Skin epidermis (tissue), 12 donors: ENCODE data around the gene MYLK3.
A peak's percentile ranks its signal among the peaks of the same experiment; 100 is the strongest.

Experiments
- H3K27ac ChIP-seq, 21 experiments: fragments of 200-600 bp; sonication (generic) in 11 of 21; one replicate each; pipeline ENCODE4 v1.5.0; 2020; ENCODE audit warnings: mild to moderate bottlenecking in 3 of 21, inconsistent platforms in 2 of 21, moderate library complexity in 2 of 21
- H3K4me3 ChIP-seq, 7 experiments: fragments of 200-600 bp; sonication (generic) in 2 of 7; one replicate each; pipeline ENCODE4 v1.5.0; 2020; ENCODE audit warnings: inconsistent platforms in 2 of 7, mild to moderate bottlenecking in 2 of 7, moderate library complexity in 1 of 7

The MYLK3 gene

DNA sequence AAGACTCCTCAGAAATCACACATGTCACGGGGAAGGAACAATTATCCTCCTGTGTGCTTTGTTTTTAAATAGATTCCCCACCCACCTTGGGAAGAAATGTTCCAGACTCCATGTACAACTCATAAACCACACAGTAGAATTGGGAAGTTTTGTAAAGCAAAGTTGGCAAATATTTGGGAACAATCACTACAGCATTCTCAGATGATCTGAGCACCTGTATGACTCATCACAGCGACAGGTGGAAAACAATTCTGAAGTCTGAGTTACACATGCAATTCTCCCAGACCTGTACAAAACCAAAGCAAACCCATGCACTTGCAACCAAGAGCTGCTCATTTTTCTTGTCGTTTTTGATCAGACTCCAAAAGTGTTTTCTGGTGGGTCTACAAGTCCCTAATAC lies 14.4 kb upstream of the MYLK3 start:
- no peak overlapping the region for H3K4me3 ChIP-seq
- no peak overlapping the region for H3K27ac ChIP-seq

DNA sequence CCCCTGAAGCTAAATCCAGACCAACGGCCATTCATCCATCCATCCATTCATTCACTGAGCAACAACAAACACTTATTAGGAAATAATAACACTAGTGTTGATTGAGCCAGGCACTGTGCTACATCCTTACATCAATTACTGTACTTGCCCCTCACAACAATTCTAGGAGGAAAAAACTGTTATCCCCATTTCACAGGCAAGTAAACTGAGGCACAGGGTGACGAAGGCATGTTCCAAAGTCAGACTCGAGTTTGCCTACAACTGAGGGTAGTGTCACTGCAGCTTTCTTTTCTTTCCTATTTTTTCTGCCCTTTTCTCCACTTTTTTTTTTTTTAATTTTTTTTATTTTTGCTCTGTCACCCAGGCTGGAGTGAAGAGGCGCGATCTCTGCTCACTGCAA lies 11.2 kb upstream of the MYLK3 start:
- Histone ChIP-seq H3K27ac (no peak overlapping the region), H3K4me3 (no peak overlapping the region)

DNA sequence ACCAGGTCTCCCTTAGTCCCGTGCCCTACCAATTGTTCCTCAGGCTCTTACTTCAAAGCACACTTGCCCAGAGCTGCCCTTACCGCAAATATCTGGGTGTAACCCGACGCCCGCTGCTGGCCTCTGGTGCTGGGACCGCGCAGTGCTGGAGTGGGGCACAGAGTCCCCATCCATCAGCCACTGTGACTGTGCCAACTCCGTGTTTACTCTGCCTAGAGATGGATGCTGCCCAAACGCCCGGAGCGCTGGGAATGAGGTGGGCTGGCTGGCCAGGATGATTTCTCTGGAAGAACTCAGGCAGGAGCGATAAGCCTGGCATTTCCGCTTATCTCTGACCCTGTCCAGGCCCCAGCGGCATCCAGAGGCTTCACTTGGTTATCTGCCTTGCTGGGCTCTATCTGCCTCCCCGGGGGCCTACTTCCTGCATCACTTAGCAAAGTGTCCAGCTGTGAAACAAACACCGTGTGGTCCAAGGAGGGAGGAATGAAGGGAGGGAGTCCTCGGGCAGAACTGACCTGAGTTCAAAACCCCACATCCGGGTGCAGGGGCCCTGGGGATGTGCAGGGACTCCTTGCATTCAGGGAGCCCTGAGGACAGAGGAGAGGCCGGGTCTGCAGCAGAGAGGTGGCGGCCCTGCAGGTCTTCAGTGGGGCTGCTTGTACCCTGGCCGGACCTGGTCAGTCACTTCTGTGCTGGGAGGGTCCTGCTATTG lies 9.4 kb upstream of the MYLK3 start:
- Histone ChIP-seq H3K4me3 (no peak overlapping the region), H3K27ac (no peak overlapping the region)

DNA sequence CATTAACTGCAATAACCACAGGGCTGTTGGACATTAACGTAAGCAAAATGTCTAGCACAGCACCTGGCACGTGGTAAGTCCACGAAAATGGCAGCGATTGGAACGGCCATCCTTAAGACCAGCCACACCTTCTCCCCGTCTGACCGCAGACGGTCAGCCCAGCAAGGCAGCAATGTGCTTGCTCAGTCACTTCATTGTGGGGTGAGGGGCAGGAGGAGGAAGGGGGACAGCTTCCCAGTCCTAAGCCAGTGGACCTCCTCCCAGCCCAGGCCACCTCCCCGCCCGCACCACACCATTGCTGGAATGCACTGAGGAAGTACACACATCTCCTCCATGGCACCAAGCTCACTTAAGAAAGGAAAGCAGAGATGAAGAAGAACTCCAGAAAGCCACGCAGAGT lies 8.6 kb upstream of the MYLK3 start:
- Histone ChIP-seq H3K27ac (no peak overlapping the region), H3K4me3 (no peak overlapping the region)

DNA sequence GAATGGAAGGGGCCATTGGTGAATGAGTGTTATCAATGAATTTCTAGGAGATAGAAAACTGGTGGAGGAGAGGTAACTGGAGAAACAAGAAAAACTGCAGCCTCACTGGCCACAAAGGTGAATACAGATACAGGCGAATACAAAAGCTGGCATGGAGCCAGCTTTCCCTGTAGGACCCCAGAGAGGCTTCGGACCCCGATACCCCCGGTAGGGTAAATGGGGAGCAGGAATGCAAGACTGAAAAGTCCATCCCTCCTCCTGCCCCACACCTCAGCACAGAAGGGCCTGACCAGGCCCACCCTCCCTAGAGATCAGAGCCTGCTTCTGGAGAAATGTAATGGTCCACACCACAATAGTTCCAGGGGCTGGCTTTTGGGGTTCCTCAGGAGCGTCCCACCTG lies 4.9 kb upstream of the MYLK3 start:
- H3K4me3 ChIP-seq: no peak overlapping the region

DNA sequence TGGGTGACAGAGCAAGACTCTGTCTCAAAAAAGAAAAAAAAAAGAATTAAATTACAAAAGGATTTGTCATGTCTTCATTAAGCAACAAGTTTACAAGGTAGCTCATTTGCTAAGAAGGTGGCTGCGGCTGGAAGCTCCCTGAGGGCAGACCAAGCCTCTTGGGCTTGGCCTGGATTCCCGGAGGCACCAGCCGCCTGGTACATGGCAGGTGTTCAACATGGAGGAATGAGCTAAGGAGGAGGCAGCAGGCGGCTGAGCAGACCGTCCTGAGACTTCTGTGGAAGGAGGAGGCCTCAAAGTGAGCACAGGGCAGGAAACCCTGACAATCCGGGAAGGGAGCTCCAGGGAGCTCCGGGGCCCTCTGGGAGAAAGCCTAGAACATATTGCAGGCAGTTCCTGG lies 3.2 kb upstream of the MYLK3 start:
- H3K27ac ChIP-seq: no peak overlapping the region
- H3K4me3 ChIP-seq: no peak overlapping the region

More for the DNA sequence above, 4.9 kb upstream of the MYLK3 start:
- no peak overlapping the region for H3K27ac ChIP-seq

DNA sequence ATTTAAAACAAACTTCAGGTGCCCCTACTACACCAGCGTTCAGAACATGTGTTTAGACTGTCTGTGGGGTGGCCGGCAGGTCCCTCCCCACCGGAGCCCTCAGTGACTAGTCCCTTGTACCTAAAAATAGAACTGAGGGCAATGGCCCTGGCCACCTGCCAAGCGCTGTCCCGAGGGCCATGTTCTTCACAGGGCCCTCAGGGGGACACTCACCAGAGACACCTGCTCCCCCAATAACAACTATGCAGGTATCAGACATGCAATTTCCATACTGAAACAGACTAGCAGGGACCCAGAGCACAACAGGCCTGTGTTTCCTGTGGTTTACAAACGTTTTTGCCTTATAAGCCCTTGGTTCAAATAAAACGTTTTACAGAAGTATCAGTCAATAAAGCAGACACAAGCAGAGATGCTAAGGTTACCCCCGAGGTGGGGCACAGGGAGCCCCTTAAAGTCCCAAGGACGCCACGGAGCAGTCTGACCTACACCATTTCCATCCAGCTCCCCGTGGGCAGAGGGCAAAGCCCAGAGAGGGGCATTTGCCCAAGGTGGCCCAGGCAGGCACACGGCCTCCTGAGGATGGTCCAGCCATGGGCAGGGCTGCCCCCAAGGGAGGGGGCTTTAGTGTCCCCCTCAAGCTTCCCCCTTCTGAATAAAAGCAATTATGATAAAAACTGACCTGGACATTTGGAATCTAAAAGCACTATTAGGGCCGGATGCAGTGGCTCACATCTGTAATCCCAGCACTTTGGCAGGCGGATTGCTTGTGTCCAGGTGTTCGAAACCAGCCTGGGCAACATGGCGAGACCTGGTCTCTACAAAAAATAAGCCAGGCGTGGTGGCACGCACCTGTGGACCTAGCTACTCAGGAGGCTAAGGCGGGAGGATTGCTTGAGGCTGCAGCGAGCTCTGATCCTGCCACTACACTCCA lies 896 bp upstream of the MYLK3 start:
- no peak overlapping the region for H3K27ac ChIP-seq
- H3K4me3 ChIP-seq: no peak overlapping the region

DNA sequence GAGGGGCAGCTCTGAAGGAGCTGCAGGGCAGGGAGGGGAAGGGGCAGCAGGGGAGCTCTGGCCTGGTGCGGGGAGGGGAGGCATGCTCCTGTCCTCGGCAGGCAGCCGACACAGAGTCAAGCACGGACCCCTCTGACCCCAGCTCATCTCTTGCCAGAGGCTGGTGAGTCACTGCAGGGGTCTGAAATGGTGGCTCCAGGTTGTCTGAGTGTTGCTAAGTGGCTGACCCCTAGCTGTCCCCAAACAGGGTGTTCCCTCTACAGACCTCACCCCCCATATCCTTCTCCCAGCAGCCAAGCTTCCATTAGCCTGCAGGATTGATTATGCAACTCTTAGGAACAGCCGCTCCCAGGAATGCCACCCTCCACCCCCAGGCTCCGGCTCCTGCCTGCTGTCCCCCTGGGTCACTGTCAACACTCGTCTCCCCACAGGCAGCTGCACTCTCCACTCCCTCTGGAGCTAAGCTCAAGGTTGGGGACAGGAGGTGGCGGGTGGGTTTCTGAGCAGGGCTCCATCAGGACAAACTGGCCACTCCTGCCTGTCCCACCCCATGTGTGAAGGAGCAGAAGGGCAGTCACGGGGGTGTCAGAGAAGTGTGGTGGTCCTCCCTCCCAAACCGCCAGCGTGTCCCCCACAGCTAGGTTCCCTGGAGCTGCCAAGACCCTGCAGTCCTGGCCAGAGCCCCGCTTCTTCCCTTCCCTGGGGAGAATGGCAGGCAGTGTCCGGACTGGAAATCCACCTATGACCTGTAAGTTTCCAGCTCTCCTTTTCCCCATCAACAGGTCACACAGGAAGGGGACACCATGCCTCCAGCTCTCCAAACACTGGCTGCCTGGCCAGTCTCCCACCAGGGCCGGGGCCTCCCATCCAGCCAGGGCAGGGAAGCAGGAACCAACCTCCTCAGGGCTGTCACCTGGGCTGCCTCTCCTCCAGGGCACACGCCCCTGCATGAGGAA lies 1.0 kb downstream of the MYLK3 start:
- no peak overlapping the region for H3K27ac ChIP-seq
- H3K4me3 ChIP-seq: no peak overlapping the region

DNA sequence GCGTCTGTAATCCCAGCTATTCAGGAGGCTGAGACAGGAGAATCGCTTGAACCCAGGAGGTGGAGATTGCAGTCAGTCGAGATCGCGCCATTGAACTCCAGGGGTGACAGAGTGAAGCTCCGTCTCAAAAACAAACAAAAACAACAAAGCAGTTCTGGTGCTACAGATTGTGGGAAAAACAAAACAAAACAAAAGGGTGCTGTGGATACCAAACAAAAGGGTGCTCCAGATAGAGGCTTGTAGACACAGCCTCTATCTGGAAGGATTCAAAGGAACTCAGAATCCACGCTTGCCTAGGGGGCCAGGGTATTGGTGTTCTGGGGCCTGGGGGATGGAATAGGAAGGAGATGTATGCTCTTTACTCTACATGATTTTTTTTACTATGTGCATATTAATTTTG lies 2.5 kb downstream of the MYLK3 start:
- no peak overlapping the region for H3K27ac ChIP-seq
- H3K4me3 ChIP-seq: no peak overlapping the region

DNA sequence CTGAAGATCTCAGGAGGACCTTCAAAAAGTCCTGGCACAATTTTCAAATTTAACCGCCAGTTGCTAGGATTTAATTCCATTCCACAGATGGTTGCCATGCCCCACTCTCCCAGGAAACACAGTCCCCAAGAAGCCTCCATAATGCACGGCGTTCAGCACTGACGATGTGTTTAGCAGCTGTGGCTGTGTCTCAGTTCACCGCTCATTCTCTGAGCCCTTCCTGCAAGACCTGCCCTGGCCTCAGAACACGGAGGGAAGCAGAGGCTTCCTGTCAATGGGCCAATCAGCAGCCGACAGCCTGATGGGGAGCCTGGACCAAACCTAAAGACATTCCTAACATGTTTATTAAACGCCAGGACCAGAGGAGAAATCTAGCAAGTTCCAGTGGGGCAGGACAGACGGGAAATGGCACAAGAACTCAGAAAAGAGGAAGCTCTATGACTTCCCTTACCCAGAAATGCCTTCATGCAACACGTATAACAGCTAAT lies 4.9 kb downstream of the MYLK3 start:
- no peak overlapping the region for H3K4me3 ChIP-seq

DNA sequence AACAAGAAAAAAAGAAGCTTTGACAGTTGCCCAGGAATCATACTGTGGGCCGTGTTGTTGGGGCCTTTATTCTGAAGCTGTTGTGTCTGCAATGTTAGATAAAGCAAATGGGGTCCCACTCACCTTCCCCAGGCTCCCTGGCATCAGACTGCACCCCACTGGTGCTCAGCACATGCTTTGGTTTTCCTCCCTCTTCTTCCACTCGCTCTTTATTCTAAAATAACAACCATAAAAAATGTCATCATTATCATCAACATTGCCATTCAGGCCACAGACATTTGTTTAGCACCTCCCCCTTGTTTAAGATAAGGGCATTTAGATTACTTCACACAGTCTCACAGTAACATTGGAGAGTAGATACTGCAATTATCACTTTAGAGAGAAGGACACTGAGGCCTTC lies 8.2 kb downstream of the MYLK3 start:
- Histone ChIP-seq H3K27ac (no peak overlapping the region), H3K4me3 (no peak overlapping the region)

More for the DNA sequence above, 4.9 kb downstream of the MYLK3 start:
- peak overlapping the region in 12 of 21 experiments; percentile 23 to 74 (median 50) for H3K27ac ChIP-seq

DNA sequence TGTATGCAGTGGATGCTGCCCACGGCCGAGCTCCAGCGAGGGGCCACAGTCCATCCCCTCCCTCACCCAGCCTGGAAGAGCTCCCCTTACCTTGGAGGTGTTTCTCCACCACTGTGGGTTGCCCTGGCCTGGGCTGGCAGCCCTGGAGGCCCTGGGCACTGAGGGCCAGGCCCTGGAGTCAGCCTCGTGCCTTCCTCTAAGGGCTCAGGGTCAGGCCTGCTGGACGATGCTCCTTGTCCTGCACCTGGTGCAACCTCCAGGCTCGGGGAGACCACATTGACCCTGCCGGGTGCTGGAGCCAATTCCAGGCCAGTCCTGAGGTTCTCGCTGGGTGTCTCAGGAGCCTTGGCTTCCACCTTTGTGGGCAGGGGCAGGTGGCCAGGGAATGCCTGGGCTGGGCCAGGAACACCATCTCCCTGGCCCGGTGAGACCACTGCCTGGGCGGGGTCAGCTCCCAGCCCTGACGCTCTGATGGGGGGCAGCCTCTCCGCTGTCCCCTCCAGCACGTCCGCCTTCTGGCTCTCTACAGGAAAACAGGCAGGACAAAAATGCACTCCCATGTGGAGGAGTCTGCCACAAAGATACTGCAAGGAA lies 10.4 kb downstream of the MYLK3 start:
- Histone ChIP-seq H3K4me3 (no peak overlapping the region), H3K27ac (no peak overlapping the region)

DNA sequence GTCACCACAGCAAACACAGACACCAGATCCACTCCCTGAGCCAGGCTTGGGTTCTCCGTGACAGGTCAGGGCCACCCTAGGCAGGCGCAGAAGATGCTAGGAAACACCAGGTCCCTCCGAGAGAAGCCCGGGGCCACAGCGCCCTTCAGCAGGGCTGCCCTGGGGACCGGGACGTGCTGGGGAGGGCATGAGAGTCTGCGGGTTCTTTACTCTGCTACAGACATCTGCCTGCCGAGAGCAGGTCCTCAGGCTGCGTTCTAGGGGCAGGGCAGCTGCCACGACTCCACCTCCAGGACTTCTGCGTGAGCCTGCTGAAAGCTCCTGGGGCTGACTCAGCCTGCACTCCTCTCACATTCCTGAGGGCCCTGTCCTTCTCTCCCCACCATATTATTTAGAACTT lies 11.4 kb downstream of the MYLK3 start:
- Histone ChIP-seq H3K27ac (no peak overlapping the region), H3K4me3 (no peak overlapping the region)

DNA sequence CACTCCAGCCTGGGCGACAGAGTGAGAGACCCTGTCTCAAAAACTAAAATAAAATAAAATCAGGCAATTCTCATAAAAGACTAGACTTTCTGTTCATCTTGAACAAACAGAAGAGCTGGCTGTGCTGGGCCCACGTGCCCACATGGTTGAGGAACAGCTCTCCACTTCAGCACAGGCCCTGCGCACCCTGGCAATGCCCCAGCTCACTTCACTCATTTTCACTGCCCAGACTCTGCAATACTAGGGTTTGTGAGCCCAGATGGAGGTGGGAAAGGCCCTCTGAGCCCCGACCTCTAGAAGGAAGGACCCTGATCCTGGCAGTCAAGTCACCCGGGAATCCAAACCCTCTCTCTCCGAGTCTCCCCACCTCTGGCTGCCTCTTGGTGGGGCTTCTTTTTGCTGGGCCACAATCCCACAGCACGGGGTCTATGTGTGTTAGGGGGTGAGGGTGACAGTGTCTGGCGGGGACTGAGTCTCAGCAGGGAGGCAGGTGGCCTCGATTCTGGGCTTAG lies 14.8 kb downstream of the MYLK3 start:
- H3K27ac ChIP-seq: no peak overlapping the region
- no peak overlapping the region for H3K4me3 ChIP-seq

DNA sequence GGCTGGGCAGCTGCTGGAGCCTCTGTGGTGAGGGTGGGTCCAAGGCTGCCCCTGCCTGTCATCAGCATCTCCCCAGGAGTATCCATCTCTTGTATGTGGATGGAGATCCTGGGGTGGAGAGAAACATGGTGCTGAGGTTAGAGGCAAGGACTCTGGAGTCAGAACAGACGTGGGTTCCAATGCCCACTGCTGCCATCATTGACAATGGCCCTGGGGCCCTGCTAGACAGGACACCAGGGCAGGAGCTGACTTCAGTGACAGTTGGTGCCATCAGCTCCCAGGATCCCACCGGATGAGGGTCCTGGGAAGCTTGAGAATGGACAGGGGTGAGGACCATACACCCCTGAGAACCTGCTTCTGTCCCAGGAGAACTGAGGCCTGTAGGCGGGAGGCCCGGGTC lies 15.6 kb downstream of the MYLK3 start:
- H3K4me3 ChIP-seq: no peak overlapping the region
- H3K27ac ChIP-seq: no peak overlapping the region

DNA sequence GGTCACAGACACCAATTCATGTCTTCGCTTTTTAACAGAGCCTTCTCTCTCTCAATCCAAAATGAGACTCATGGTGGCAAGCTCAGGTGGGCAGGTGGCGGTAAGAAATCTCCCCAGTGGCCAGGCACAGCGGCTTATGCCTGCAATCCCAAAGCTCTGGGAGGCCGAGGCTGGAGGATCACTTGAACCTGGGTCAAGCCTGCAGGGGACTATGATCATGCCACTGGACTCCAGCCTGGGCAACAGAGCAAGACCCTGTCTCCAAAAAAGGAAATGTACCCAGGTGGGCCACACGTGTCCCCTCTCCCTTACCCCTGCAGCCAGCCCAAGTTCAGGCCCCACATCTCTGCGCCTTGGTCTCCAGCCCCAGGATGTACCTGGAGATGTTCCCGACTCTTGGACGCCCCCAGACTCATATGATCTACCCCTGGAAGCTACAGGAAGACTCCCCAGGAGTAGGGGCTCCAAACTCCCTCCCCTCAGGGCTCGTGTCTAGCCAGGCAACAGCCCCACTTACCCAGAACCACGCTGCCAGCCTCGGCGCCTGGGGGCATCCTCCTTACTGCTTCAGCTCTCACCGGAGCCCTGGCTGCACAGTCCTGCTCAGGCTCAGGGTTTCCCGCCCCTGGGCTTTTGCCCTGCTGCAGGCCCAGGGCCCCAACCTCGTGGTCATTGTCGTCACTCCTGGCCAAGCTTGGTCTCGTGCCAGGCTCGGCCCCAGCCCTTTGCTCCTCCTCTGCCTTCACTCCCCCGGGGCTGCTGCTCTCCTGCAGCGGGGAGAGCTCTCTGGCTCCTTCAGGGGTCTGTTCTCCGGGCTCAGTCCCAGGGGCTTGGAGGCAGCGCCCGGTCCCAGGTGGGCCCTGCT lies 16.2 kb downstream of the MYLK3 start:
- H3K27ac ChIP-seq: no peak overlapping the region
- no peak overlapping the region for H3K4me3 ChIP-seq

DNA sequence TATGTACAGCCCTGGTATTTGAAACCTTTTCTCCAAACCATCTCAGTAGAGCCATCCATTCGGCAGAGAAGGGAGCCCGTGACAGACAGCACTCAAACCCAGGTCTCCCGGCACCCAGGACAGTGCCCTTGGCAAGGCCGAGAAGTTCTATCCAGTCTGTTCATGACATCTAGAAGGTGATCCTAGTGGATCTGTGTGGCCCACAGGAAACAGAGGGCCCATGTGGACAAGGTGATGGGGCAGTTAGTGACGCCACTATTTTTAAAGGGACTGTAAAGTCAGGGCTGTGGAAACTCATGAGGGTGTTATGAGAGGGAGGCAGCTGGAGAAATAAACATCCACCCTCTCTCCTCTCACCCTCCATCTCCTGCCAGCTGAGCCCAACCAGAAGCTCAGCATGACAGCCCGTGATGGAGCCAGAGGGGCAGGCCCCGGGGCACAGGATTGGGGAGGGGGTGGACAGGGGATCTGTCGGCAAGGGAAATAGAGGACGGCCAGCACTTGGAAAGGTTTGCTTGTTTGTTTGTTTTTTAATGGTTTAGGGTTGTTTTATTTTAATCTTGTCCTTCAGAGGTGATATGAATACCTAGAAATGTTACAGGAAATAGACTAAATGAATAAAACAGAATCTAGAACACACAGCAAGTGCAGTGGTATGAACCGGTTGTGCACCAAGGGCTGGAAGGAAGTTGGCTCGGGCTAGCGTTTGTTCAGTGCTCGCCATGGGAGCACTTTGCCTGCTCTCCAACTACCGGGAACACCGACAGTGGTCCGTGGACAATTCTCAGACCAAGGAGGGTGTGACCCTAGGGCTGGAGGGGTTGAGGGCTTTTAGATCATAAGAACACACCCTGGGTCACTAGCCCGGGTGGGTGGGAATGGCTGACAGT lies 17.1 kb downstream of the MYLK3 start:
- H3K4me3 ChIP-seq: no peak overlapping the region
- no peak overlapping the region for H3K27ac ChIP-seq
